HEK293 (cell line): ENCODE results near the gene OXSR1.
"Not testable (repeated sequence)": the region's sequence is repeated elsewhere in the genome, so short reads cannot be mapped to it uniquely, and the experiment has no call there.

ENCODE experiments used
- CTCF ChIA-PET: fragments of 350-600 bp; formaldehyde crosslinking; extraction: SDS; loops from one replicate; lab custom pipeline; 2021; ENCODE audit warnings: antibody characterized with exemption; lab: Yijun Ruan, JAX
- POLR2A ChIA-PET: fragments of 300-600 bp; formaldehyde crosslinking; extraction: SDS; loops from one replicate; lab custom pipeline; 2020; ENCODE audit warnings: antibody characterized with exemption, inconsistent platforms; lab: Yijun Ruan, JAX
- H3K27ac ChIP-seq: fragments of 200-500 bp; sonication (Bioruptor generic); 2 replicates; pipeline ENCODE4 v1.5.1; 2014; ENCODE audit warnings: low read depth, low read length, control low read depth, inconsistent platforms; ENCODE audit errors: extremely low read depth
- H3K36me3 ChIP-seq, 2 experiments: fragments of 200-500 bp in 1 of 2; sonication (Bioruptor generic) in 1 of 2; 1 replicate in 1 of 2; 2 replicates in 1 of 2; pipeline ENCODE4 v1.5.1; 2014 to 2017; ENCODE audit warnings: inconsistent platforms in 2 of 2, low read length in 2 of 2; ENCODE audit not compliant: control insufficient read depth in 2 of 2, insufficient read depth in 1 of 2
- H3K4me1 ChIP-seq: fragments of 200-500 bp; sonication (Bioruptor generic); 2 replicates; pipeline ENCODE4 v1.5.1; 2014; ENCODE audit warnings: mild to moderate bottlenecking, low read length, inconsistent platforms; ENCODE audit not compliant: control insufficient read depth, insufficient read depth
- H3K4me3 ChIP-seq: 2 replicates; pipeline ENCODE4 v1.5.1; 2011; ENCODE audit warnings: low read depth, mild to moderate bottlenecking, control low read depth, low read length, moderate library complexity
- H3K9me3 ChIP-seq: fragments of 200-500 bp; sonication (Bioruptor generic); 2 replicates; pipeline ENCODE4 v1.5.1; 2014; ENCODE audit warnings: low read depth, low read length, inconsistent platforms; ENCODE audit not compliant: control insufficient read depth, insufficient read depth
- KLF7 ChIP-seq: fragments of 450-650 bp; formaldehyde crosslinking; IDR thresholded peaks from 2 replicates; pipeline ENCODE4 v1.5.1; 2016; ENCODE audit warnings: missing biosample characterization, missing genetic modification characterization, borderline replicate concordance
- REST ChIP-seq: fragments of 450-650 bp; formaldehyde crosslinking; IDR thresholded peaks from 2 replicates; pipeline ENCODE4 v1.5.1; 2016; ENCODE audit warnings: missing biosample characterization, missing genetic modification characterization
- ZBTB11 ChIP-seq: fragments of 450-650 bp; formaldehyde crosslinking; conservative IDR thresholded peaks from 2 replicates; pipeline ENCODE4 v1.5.1; 2016; ENCODE audit warnings: low read depth, missing biosample characterization, missing genetic modification characterization
- ZBTB21 ChIP-seq: fragments of 450-650 bp; formaldehyde crosslinking; IDR thresholded peaks from 2 replicates; pipeline ENCODE4 v1.5.1; 2017; ENCODE audit warnings: missing biosample characterization, missing genetic modification characterization
- ZBTB8A ChIP-seq: fragments of 450-650 bp; formaldehyde crosslinking; IDR thresholded peaks from 2 replicates; pipeline ENCODE4 v1.5.1; 2016; ENCODE audit warnings: missing biosample characterization, missing genetic modification characterization
- ZFP37 ChIP-seq: fragments of 450-650 bp; formaldehyde crosslinking; IDR thresholded peaks from 2 replicates; pipeline ENCODE4 v1.5.1; 2016; ENCODE audit warnings: missing biosample characterization, missing genetic modification characterization
- ZNF202 ChIP-seq: fragments of 450-650 bp; formaldehyde crosslinking; IDR thresholded peaks from 2 replicates; pipeline ENCODE4 v1.5.1; 2016; ENCODE audit warnings: missing biosample characterization, missing genetic modification characterization, borderline replicate concordance
- ZNF223 ChIP-seq: fragments of 450-650 bp; formaldehyde crosslinking; IDR thresholded peaks from 2 replicates; pipeline ENCODE4 v1.5.1; 2016; ENCODE audit warnings: missing biosample characterization, missing genetic modification characterization
- ZNF292 ChIP-seq: fragments of 450-650 bp; formaldehyde crosslinking; IDR thresholded peaks from 2 replicates; pipeline ENCODE4 v1.5.1; 2016; ENCODE audit warnings: low read depth, missing biosample characterization, missing genetic modification characterization, borderline replicate concordance
- ZNF354C ChIP-seq: fragments of 450-650 bp; formaldehyde crosslinking; IDR thresholded peaks from 2 replicates; pipeline ENCODE4 v1.5.1; 2016; ENCODE audit warnings: missing biosample characterization, missing genetic modification characterization, low read depth, borderline replicate concordance
- ZNF394 ChIP-seq: fragments of 450-650 bp; formaldehyde crosslinking; IDR thresholded peaks from 2 replicates; pipeline ENCODE4 v1.5.1; 2016; ENCODE audit warnings: missing biosample characterization, missing genetic modification characterization, mild to moderate bottlenecking, moderate library complexity, borderline replicate concordance
- ZNF426 ChIP-seq: fragments of 450-650 bp; formaldehyde crosslinking; IDR thresholded peaks from 2 replicates; pipeline ENCODE4 v1.5.1; 2017; ENCODE audit warnings: missing biosample characterization, missing genetic modification characterization, mild to moderate bottlenecking, inconsistent platforms, moderate library complexity
- ZNF433 ChIP-seq: fragments of 450-650 bp; formaldehyde crosslinking; IDR thresholded peaks from 2 replicates; pipeline ENCODE4 v1.5.1; 2016; ENCODE audit warnings: missing biosample characterization, missing genetic modification characterization, low read depth
- ZNF510 ChIP-seq: fragments of 450-650 bp; formaldehyde crosslinking; IDR thresholded peaks from 2 replicates; pipeline ENCODE4 v1.5.1; 2018; ENCODE audit warnings: mild to moderate bottlenecking, missing genetic modification characterization, missing biosample characterization; ENCODE audit not compliant: insufficient replicate concordance
- ZNF514 ChIP-seq: fragments of 450-650 bp; formaldehyde crosslinking; IDR thresholded peaks from 2 replicates; pipeline ENCODE4 v1.5.1; 2016; ENCODE audit warnings: missing biosample characterization, missing genetic modification characterization
- ZNF555 ChIP-seq: fragments of 450-650 bp; formaldehyde crosslinking; conservative IDR thresholded peaks from 2 replicates; pipeline ENCODE4 v1.5.1; 2017; ENCODE audit warnings: missing biosample characterization, mild to moderate bottlenecking, missing genetic modification characterization, inconsistent platforms
- ZNF560 ChIP-seq: fragments of 450-650 bp; formaldehyde crosslinking; IDR thresholded peaks from 2 replicates; pipeline ENCODE4 v1.5.1; 2017; ENCODE audit warnings: missing biosample characterization, missing genetic modification characterization, borderline replicate concordance
- ZNF623 ChIP-seq: fragments of 450-650 bp; formaldehyde crosslinking; IDR thresholded peaks from 2 replicates; pipeline ENCODE4 v1.5.1; 2016; ENCODE audit warnings: missing biosample characterization, missing genetic modification characterization
- ZNF629 ChIP-seq: fragments of 450-650 bp; formaldehyde crosslinking; IDR thresholded peaks from 2 replicates; pipeline ENCODE4 v1.5.1; 2017; ENCODE audit warnings: missing biosample characterization, missing genetic modification characterization
- ZNF645 ChIP-seq: fragments of 450-650 bp; formaldehyde crosslinking; IDR thresholded peaks from 2 replicates; pipeline ENCODE4; 2016; ENCODE audit warnings: missing biosample characterization, missing genetic modification characterization
- ZNF664 ChIP-seq: fragments of 450-650 bp; formaldehyde crosslinking; IDR thresholded peaks from 2 replicates; pipeline ENCODE4 v1.5.1; 2016; ENCODE audit warnings: missing biosample characterization, missing genetic modification characterization
- ZXDB ChIP-seq: fragments of 450-650 bp; formaldehyde crosslinking; IDR thresholded peaks from 2 replicates; pipeline ENCODE4 v1.5.1; 2016; ENCODE audit warnings: missing biosample characterization, missing genetic modification characterization

Gene OXSR1

GRCh38 chr3:38238416-38239008 lies 73.2 kb downstream of the OXSR1 start (continued):
- TF ChIP-seq ZNF645 (tag by site-specific recombination) = no peak
- no peak for TF ChIP-seq ZNF514 (tag by site-specific recombination)

GRCh38 chr3:38242812-38243211 lies 77.5 kb downstream of the OXSR1 start:
- H3K9me3 ChIP-seq, POLR2A ChIA-PET, CTCF ChIA-PET, H3K27ac ChIP-seq, H3K4me1 ChIP-seq, H3K4me3 ChIP-seq: not testable (repeated sequence)
- H3K36me3 ChIP-seq = peaks cover 0 to 43% of the 10 kb centered on the region in 2 experiments; a peak in 1 of 3 replicates
- TF ChIP-seq ZNF623 (tag by site-specific recombination) (peak; percentile 76), ZNF426 (tag by site-specific recombination) (peak; percentile 89), ZNF354C (tag by site-specific recombination) (0 out of 2 replicates have a peak, but pooled peaks have one; percentile 29), ZNF510 (tag by site-specific recombination) (peak; percentile 79), ZNF394 (peak; percentile 94), ZNF560 (peak; percentile 70), ZNF555 (tag by site-specific recombination) (peak; percentile 84), KLF7 (peak; percentile 47; the same call in 1 of the 2 replicates), REST (tag by site-specific recombination) (peak; percentile 78), ZXDB (tag by site-specific recombination) (peak; percentile 61; the same call in 1 of the 2 replicates), ZBTB8A (tag by site-specific recombination) (peak; percentile 67; the same call in 1 of the 2 replicates), ZFP37 (tag by site-specific recombination) (peak; percentile 58; the same call in 1 of the 2 replicates), ZNF223 (tag by site-specific recombination) (0 out of 2 replicates have a peak, but pooled peaks have one; percentile 23), ZNF433 (peak; percentile 50; the same call in 1 of the 2 replicates), ZNF292 (tag by site-specific recombination) (0 out of 2 replicates have a peak, but pooled peaks have one; percentile 47), ZBTB11 (tag by site-specific recombination) (peak; percentile 79), ZNF202 (tag by site-specific recombination) (peak; percentile 65; the same call in 1 of the 2 replicates), ZBTB21 (tag by site-specific recombination) (peak; percentile 63; the same call in 1 of the 2 replicates), ZNF664 (tag by site-specific recombination) (peak; percentile 75), ZNF629 (tag by site-specific recombination) (peak; percentile 48; the same call in 1 of the 2 replicates)
